NCI-H748 (cell line): Measurements from ENCODE around the gene SRP14.

Experiments used
- DNase-seq: peaks from one replicate; lab custom pipeline; 2025; ENCODE audit not compliant: unreplicated experiment; lab: John Stamatoyannopoulos, UW

SRP14 gene

DNA sequence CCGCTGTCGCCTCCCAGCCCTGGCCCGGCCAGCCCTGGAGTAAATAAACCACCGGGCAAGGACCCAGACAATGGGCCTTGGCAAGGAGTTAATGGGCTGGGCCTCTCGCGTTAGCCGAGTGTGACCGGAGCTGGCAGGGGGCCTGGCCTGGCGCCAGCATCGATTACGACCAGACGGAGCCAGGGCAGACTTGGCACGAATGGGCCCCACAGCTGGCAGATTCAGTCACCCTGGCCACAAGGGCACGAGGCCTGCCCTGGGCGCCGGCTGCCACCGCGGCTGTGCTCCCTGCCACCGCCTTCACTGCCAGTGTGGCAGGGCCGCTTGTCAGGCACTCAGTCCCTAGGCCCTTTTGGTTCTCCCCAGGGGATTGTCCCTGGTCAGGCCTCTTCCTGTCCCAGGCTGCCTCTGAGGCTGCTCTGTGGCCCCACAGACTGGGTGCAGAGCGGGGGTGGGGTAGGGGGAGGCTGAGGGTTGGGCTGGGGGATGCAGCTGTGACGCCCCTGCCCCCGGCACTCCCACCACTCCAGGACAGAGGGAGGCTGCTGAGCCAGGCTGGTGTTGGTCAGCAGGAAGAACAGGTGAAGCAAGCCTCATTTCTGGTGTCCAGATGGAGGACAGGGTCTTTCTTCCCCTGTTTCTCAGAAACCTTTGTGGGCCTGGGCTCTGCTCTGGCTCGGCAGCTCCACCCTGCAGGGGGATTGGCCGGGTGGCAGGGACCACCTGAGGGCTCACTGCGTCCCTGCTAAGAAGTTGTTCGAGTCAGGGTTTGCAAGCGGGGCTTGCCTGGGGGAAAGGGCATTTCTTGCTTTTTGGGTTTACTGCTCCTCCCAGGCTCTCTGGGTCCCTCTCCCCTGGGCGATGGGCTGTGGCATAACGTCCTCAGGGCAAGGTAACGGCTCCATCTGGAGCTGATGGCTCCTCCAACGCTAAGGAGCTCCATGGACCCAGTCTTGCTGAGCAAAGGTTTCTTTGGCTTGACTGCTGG is 30.5 kb upstream of the SRP14 start:
- peak; percentile 97 for DNase-seq

DNA sequence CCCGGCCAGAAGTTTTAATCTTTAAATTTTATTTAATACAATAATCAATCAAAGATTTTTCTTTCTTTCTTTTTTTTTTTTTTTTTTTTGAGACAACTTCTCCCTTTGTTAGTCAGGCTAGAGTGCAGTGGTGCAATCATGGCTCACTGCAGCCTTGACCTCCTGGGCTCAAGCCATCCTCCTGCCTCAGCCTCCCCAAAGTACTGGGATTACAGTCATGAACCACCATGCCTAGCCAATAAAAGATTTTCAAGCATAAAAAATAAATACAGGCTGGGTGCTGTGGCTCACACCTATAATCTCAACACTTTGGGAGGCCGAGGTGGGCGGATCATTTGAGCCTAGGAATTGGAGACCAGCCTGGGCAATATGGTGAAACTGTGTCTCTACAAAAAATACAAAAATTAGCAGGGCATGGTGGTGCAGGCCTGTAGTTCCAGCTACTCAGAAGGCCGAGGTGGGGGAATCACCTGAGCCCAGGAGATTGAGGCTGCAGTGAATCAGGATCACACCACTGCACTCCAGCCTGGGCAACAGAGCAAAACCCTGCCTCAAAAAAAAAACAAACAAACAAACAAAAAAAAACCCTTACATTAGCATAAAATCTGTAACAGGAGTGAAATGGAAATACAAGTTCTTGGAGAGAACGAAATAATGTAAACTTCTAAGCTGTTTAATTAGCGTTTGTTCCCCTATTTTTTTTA is 29.1 kb upstream of the SRP14 start:
- no peak for DNase-seq

- DNase-seq, result no peak
These were observed 27.6 kb upstream of the SRP14 start for GRCh38 chr15:40066589-40066988.

- peak; percentile 74 for DNase-seq
These were observed 26.2 kb upstream of the SRP14 start for GRCh38 chr15:40065166-40065565.

DNA sequence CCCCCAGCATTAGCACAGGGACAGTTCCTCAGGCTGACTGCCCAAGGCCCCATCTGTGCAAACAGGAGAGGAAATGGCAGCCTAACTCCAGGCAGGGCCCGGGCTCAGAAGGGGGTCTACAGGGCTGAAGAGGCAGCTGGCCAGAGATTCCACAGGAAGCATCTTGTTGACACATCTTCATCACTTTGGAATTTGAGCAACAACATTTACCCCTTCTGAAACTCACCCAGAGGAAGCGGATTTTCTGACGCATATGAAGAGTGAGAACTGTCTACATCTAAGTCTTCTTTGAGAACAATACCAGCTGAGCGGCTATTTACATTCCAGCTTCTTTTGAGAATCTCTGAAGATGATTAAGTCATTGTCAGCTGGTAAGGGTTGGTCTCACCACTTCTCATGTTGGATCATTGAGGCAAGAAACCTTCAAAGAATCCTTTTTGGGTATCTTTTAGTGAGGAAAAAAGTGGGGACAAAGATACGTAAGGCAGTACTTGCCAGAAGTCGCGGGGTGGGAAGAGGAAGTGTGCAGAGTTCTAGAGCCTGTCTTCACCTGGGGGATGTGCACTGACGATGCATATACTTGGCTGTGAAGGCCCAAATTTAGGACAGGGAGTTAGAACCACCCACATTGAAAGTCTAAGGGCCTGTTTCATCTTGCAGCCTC is 25.4 kb upstream of the SRP14 start:
- DNase-seq, result no peak

DNA sequence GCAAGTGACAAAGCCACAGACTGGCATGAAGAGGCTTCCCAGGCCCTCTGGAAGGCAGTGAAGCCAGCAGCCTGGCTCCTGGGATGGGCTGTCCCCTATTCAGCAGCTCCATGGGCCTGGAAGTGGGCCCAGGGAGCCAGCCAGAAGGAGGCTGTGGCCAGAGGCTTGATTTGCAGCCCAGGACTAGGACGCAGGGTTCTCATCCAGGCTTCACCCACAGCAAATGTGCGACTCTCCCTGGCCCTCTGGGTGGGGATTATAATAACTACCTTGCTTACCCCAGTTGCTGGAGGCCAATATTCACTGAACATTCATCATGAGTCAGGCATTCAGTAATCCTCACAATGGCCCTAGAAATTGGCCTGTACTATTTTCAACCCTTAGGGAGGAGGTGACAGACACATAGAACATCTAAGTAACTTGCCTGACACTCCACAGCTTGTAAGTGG is 24.6 kb upstream of the SRP14 start:
- no peak for DNase-seq

DNA sequence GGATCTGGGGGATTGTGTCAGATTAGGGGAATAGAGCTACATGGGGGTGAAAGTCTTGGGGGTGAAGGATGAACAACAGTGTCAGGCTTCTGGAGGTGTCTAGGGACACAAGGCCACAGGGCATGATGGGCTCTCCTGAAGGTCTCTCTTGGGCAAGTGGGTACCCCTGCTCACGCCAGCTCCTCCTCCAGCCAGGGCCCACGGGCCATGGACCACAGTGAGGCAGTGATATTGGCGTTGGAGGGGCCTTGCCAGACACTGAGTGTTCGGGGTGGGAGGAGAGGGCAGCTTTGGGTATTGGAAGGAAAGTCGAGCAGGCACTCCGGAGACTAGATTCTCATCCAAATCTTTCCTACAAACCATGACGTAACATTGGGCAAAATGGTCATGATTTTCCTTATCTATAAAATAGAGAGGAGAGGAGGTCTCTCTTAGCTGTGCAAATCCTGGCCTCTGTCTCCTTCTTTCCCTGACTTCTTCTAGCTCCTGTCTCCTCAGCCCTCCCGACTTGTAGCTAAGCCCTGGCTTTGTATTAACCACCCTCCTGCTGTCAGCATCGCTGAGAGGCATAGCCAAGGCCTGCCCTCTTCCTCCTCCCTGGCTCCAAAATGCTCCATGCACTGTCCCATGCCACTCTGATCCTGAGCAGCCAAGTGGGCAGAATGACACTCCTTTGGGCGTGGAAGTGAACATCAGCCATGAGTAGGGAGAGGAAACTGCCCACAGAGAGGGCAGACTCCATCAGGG is 24.0 kb upstream of the SRP14 start:
- no peak for DNase-seq

DNA sequence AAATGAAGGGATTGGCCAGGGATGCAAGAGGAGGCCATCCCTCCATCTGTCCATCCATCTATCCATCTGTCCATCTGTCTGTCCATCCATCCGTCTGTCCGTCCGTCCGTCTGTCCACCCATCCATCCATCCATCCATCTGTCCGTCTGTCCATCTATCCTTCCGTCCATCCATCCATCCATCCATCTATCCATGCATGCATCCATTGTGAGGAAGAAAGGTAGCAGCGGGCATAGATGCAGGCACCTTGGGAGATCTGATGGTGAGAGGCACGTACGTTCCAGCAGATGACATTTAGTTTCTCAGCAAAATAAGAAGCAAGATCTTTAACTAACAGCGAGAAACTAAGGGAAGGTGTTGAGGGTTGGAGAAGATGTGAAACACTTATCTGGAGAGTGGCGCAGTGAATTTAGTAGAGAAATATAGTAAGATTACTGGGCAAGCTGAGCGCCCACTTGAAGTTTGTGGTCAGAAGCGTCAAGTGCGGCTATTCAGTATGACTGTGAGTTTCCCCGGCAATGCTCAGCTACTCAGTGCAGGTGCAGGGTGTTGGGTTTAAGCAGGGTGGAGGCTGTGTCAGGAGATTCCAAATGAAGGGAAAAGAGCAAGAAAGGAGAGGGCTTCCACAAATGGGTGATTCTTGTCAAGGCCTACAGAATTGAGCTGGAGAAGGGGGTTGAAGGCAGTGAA is 22.4 kb upstream of the SRP14 start:
- DNase-seq, result no peak

- DNase-seq, result no peak
These were observed 21.4 kb upstream of the SRP14 start for GRCh38 chr15:40060236-40060961.

DNA sequence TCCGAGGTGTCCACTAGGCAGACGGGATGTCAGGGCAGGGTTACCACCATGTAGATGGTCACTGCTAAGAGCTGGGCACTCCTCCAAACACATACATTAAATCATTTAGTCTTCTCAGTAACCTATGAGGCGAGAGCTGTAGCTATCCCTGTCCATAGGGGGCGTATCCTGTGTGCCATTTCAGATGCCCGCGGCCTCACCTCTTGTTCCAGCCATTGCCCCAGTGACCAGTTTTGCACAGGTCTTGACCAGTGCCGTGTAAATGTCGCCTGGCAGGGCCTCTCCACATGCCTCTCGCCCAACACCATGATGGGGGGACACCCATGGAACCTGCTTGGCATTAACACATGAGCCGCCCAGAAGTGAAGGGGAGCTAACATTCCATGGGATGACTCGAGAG is 20.8 kb upstream of the SRP14 start:
- DNase-seq, result no peak

DNA sequence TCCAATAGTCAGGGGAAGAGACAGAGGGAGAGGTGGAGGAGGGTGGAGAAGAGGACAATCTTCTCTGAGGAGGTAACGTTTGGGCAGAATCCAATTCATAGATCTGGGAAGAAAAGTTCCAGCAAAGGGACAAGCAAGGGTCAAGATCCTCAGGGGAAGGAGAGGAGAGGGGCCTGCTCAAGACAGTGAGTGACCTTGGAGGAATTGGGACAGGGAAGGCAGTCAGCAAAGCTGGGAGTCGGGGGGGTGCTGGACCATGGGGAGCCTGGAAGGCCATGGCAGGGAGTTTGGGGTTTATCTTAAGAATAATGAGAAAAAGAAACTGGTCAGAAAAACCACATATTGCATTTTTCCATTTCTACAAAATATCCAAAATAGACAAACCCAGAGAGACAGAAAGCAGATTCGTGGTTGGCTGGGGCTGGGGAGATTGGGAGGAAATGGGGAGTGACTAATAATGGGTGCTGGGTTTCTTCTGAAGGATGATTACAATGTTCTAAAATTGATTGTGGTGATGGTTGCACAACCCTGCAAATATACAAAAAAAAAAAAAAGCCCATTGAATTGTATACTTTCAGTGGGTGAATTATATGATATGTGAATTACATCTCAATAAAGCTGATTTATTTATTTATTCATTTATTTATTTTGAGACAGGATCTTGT is 19.6 kb upstream of the SRP14 start:
- DNase-seq, result no peak

DNA sequence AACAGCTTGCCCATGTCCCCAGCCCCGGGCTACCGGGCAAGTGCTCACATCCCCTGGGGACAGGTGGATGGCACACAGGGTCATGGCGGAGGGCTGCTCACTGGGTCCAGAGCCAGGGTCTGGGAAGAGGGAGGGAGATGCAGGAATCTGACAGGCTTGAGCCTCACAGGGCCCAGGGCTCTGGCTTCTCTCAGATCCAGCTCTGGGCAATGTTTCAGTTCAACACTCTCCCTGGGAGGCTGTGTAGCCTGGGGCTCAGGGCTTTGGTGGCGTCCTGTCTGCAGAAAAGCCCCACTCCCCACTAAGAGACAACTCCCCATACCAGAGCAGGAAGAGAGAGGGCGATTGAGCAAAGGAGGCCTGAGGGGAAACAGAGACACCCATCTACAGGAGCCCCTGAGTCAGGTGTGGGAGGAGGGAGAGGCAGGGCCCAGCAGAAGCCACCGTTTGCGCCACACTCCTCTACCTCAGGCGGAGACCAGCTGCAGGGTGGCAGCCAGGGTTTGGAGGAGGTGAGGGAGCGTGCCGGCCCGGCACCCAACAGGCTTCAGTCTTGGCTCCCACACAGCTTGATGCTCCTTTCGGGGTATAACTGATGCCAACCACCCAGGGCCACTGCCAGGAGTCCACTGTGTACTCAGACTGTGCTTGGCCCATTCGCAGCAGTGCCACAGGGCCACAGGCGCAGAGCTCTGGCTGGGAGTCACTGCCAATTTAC is 16.8 kb upstream of the SRP14 start:
- DNase-seq, result no peak

- peak; percentile 23 for DNase-seq
These were observed 16.0 kb upstream of the SRP14 start for GRCh38 chr15:40054855-40055575.

DNA sequence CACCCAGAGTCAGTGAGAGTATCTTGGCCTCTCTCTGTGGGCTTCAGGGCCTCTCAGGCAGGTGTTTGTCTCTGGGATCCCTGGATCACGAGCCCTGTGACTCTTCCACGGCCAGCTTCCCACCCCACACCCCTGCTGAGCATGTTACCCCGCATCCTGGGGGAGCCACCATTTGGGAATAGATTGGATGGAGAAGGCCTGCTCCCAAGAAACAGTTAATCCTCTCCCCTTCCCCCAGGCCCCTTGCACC is 15.5 kb upstream of the SRP14 start:
- DNase-seq, result no peak

DNA sequence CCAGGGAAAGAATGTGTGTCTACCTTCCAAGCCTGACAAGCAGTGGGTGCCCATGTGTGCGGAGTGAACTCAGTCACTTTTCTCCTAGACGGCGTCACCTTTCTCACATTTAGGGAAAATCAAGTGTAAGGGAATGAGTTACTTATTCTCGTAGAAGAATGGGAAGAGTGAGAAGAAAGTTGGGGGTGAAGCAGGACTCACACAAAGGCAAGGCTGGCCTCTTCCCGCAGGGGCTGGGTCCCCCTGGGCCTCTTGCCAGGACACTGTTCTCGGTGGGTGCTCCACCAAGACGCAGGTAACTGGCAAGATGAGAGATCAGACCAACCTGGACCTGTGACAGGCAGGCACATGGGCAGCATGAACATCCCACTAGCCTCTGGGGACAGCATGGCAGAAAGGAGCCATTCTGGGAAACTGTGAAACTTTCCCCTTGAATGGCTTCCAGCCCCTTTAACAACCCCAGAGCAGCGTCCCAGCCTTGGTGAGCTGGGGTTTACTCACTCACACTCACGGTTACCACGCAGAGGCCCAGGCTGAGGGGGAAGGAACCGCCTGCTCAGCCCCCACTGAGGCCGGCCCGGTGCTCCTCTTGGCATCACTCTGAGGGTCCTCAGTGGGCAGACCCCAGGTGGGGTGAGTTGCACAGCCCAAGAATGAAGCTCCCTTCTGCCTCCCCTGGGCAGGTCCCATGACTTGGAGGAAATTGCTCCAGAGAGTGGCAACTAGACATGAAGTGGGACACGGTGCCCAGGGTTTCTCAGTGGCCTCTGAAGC is 15.0 kb upstream of the SRP14 start:
- no peak for DNase-seq

DNA sequence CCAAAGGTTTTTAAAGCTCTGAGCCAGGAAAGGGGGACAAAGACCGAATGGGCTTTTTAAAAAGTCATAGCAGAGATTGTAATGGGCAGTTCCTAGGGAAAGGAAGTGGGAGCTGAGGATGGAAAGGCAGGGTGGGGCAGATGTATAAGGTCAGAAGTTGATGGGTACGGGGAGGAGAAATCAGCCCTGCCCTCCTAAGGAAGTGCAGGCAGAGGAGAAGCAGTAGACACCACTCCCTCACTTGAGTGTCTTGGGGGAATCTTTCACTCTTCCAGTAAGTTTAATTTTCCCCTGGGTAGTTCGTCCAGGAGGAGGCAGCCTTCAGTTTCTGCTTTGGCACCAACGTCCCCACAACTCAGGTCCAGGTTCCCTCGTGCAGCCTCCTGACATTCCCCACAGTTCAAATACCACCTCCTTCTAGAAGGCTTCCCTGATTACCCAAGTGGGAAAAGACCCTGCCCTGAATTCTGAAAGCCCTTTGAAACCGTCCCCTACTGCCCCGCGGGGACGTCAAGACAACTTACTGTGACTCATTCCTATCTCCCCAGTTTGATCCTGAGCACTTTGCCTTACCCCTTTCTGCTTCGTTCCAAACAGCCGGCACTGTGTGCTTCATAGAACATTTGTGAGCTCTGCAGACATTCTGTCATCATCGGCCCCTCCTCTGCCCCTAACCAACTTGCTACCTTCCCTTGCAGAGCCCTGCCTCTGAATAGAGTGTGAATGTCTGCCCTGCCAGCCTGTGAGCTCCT is 14.3 kb upstream of the SRP14 start:
- no peak for DNase-seq

DNA sequence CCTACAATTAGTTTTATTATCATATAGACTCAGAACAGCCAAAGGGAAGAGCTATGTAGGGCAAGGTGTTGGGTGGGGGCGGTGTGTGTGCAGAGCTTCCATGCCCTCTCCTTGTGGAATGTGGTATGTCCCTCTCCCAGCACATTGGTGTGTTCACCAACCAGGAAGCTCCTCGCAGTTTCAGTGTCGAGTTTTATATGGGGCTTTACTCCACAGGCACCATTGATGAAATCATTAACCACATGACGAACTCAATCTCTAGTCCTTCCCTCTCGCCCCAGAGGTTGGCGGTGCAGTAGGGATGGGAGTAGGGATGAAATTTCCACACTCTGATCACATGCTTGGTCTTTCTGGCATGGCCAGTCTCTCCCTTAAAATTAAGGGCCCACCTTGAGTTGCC is 13.6 kb upstream of the SRP14 start:
- no peak for DNase-seq
